Breast epithelium (tissue), 4 donors: ENCODE data around the gene NR1I2. TPM values are rescaled to one million over a fixed set of nuclear protein-coding genes. Genes with fewer than 3 reads are reported as not detected.

Experiments
- DNase-seq, 2 donors: peaks; one replicate each; pipeline ENCODE4 v3.0.0-alpha.2; 2019; ENCODE audit warnings: low spot score in 2 of 2
- H3K27ac ChIP-seq, 2 donors: fragments of 200-600 bp; sonication (generic) in 1 of 2; one replicate each; pipeline ENCODE4 v1.5.1; 2016 to 2019; ENCODE audit warnings: mild to moderate bottlenecking in 1 of 2
- H3K27me3 ChIP-seq, 2 donors: fragments of 200-600 bp; sonication (generic) in 1 of 2; one replicate each; pipeline versions ENCODE4 v1.5.1 to v1.6.0; 2017 to 2019; ENCODE audit warnings: control low read depth in 1 of 2, mild to moderate bottlenecking in 1 of 2
- H3K36me3 ChIP-seq: fragments of 200-600 bp; one replicate; pipeline ENCODE4 v1.5.1; 2019
- H3K4me1 ChIP-seq, 2 donors: fragments of 200-600 bp; sonication (generic); one replicate each; pipeline ENCODE4 v1.5.1; 2016 to 2019; ENCODE audit warnings: control low read depth in 1 of 2
- H3K4me3 ChIP-seq, 3 donors: fragments of 200-600 bp; sonication (generic); 1 replicate in 2 of 3; 2 replicates in 1 of 3; pipeline ENCODE4 v1.5.1; 2016 to 2019; ENCODE audit warnings: mild to moderate bottlenecking in 3 of 3, moderate library complexity in 2 of 3
- H3K9me3 ChIP-seq, 2 donors: fragments of 200-600 bp; sonication (generic) in 1 of 2; one replicate each; pipeline ENCODE4 v1.5.1; 2016 to 2019; ENCODE audit warnings: control low read depth in 1 of 2
- CTCF ChIP-seq, 3 donors: fragments of 450-650 bp; IDR thresholded peaks; one replicate each; pipeline ENCODE4 v1.5.1; 2016 to 2017; ENCODE audit warnings: antibody characterized with exemption in 3 of 3, mild to moderate bottlenecking in 3 of 3, moderate library complexity in 3 of 3
- POLR2A ChIP-seq: fragments of 450-650 bp; IDR thresholded peaks from one replicate; pipeline ENCODE4 v1.6.1; 2016; ENCODE audit warnings: antibody characterized with exemption, mild to moderate bottlenecking, moderate library complexity
- POLR2AphosphoS5 ChIP-seq, 3 donors: sonication (generic); formaldehyde crosslinking; IDR thresholded peaks; one replicate each; pipeline ENCODE4 v1.6.1; 2017; ENCODE audit warnings: antibody characterized with exemption in 3 of 3
- intact Hi-C: fragments of 100-400 bp; cut with DNase I; formaldehyde crosslinking; loops from one replicate; pipeline ENCODE4 v1.15.1; 2023; ENCODE audit warnings: low total_unique reads
- total RNA-seq, 3 donors: library from RNA; depleted of rRNA; stranded (reverse); fragments of >200 nt; gene quantifications; one replicate each; pipeline ENCODE4 v1.1.0, GENCODE V29; 2016

Gene NR1I2
- total RNA-seq, 3 donors from 2014 or later: 0.29 to 0.98 (median 0.32) TPM

- no peaks in the 10 kb centered on the region for H3K36me3 ChIP-seq
- H3K4me3 ChIP-seq: no peak overlapping the region
- DNase-seq: no peak
- no peak overlapping the region for H3K27ac ChIP-seq
- no peaks in the 10 kb centered on the region for H3K27me3 ChIP-seq
- no peak for TF ChIP-seq POLR2A
- TF ChIP-seq POLR2AphosphoS5 (IDR thresholded peaks at IDR 0.05): no peak
- TF ChIP-seq CTCF (IDR thresholded peaks at IDR 0.05): no peak
- H3K4me1 ChIP-seq: no peaks in the 10 kb centered on the region
- H3K9me3 ChIP-seq: no peaks in the 10 kb centered on the region
- intact Hi-C loops: no loop called here
Observed at GRCh38 chr3:119767936-119768601, 13.8 kb upstream of the NR1I2 start.

GRCh38 chr3:119768668-119769393, 13.1 kb upstream of the NR1I2 start:
- Histone ChIP-seq H3K9me3 (no peaks in the 10 kb centered on the region), H3K4me3 (no peak overlapping the region), H3K27ac (no peak overlapping the region), H3K27me3 (no peaks in the 10 kb centered on the region), H3K4me1 (no peaks in the 10 kb centered on the region), H3K36me3 (no peaks in the 10 kb centered on the region)
- no peak for TF ChIP-seq POLR2AphosphoS5 (IDR thresholded peaks at IDR 0.05)
- no peak for TF ChIP-seq CTCF (IDR thresholded peaks at IDR 0.05)
- TF ChIP-seq POLR2A: no peak
- no peak for DNase-seq
- intact Hi-C loops: no loop called here

DNA sequence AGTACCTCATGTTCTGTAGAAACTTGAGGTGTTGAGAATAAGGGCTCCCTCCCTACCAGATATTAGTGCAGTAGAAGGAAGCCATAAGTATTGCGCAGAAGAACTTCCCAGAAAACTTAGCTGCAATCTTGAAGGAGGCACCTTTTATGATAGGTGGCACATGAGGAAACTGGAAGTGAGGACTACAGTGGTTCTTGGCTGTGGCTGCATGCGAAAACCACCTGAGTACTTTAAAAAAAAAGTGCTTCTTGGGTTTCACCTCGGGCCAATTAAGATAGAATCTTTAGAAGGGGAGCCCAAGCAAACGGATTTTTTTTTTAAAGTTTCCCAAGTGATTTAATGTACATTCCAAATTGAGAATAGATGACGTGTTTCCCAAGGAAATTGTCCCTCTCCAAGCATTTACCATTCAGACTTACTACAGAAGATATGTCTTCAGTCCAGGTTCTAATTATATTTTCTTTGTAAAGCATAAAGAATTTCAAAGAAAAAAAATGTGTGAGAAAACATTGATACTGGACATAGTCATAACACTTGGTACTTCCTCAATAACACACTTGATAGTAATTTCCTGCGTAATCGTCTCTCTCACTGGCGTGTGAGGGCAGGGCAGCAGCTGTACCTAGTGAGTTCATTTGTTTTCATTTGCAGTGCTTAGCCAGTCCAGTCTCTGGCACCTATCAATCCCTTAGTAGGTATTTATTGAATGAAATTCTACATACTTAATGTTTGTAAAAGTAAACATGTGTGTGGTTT, 12.3 kb upstream of the NR1I2 start:
- Histone ChIP-seq H3K27ac (no peak overlapping the region), H3K36me3 (no peaks in the 10 kb centered on the region), H3K9me3 (no peaks in the 10 kb centered on the region), H3K27me3 (no peaks in the 10 kb centered on the region), H3K4me1 (no peaks in the 10 kb centered on the region), H3K4me3 (no peak overlapping the region)
- DNase-seq: no peak
- TF ChIP-seq POLR2AphosphoS5 (IDR thresholded peaks at IDR 0.05): no peak
- no peak for TF ChIP-seq POLR2A
- TF ChIP-seq CTCF (IDR thresholded peaks at IDR 0.05): no peak
- intact Hi-C loops: no loop called here

DNA sequence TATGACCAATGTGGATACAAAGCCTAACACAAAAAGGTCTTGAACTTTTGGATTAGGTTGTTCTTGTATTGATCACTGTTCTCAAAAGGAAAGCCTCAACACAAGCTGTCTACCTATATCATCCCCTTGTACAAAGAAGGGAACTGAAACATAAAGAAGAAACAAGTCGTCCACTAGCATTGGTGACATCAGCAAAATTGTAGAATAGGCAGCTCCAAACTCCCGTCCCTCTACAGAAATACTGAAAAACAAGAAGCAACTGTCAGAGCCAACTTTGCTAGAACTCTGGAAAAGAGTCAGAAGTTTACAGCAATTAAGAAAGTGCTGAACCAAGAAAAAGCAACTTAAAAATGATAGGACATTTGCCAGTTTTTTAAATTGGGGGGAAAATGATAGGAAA, 7.5 kb upstream of the NR1I2 start:
- intact Hi-C loops: no loop called here
- DNase-seq: no peak

More for the DNA sequence above, 7.5 kb upstream of the NR1I2 start:
- H3K27me3 ChIP-seq: no peaks in the 10 kb centered on the region
- H3K36me3 ChIP-seq: no peaks in the 10 kb centered on the region
- H3K9me3 ChIP-seq: peaks cover 6 to 8% of the 10 kb centered on the region in 2 donors
- no peaks in the 10 kb centered on the region for H3K4me1 ChIP-seq
- no peak overlapping the region for H3K4me3 ChIP-seq
- H3K27ac ChIP-seq: no peak overlapping the region
- TF ChIP-seq CTCF (IDR thresholded peaks at IDR 0.05) (no peak), POLR2AphosphoS5 (IDR thresholded peaks at IDR 0.05) (no peak), POLR2A (no peak)
